Endothelial cell of umbilical vein (primary cell): ENCODE data around the gene TRAPPC13. TPM values are rescaled to one million over a fixed set of nuclear protein-coding genes. Genes with fewer than 3 reads are reported as not detected.
"Not testable (repeated sequence)": the region's sequence is repeated elsewhere in the genome, so short reads cannot be mapped to it uniquely, and the experiment has no call there.

Experiments used
- BruUV-seq: library from RNA; stranded (reverse); fragments of 400-500 nt; replicated peaks from 2 replicates; lab custom pipeline; 2021; lab: Mats Ljungman, UMichigan
- CTCF ChIA-PET: fragments of 300-600, 350-600 bp; sonication (Branson Sonifier 250); formaldehyde crosslinking; loops from one replicate; lab custom pipeline; 2021; ENCODE audit warnings: antibody characterized with exemption, inconsistent platforms; lab: Charles Lee
- POLR2A ChIA-PET: fragments of 300-600, 350-600 bp; sonication (Branson Sonifier 250); formaldehyde crosslinking; loops from one replicate; lab custom pipeline; 2021; ENCODE audit warnings: antibody characterized with exemption, inconsistent platforms; lab: Charles Lee
- DNase-seq: peaks from one replicate; pipeline ENCODE4 v3.0.0-alpha.2; 2011; ENCODE audit warnings: low read depth, low spot score
- FAIRE-seq: peaks from 2 replicates; lab custom pipeline; 2011; peaks lifted over from hg19 to GRCh38; lab: Jason Lieb, UNC
- H2AFZ ChIP-seq: 2 replicates; pipeline ENCODE4 v1.6.0; 2012; ENCODE audit warnings: low read depth, low read length, control low read depth, inconsistent platforms
- H3K27ac ChIP-seq: 2 replicates; pipeline ENCODE4 v1.5.1; 2011; ENCODE audit warnings: low read depth, mild to moderate bottlenecking, control low read depth, low read length, moderate library complexity; ENCODE audit not compliant: insufficient read depth
- H3K27me3 ChIP-seq, 2 experiments: 2 replicates each; pipeline versions ENCODE4 v1.6.0 to v1.6.1; 2011; ENCODE audit warnings: low read length in 2 of 2, mixed read lengths in 1 of 2; ENCODE audit not compliant: control insufficient read depth in 2 of 2, insufficient read depth in 2 of 2
- H3K36me3 ChIP-seq, 2 experiments: 2 replicates in 1 of 2; 3 replicates in 1 of 2; pipeline ENCODE4 v1.5.1; 2011; ENCODE audit warnings: low read length in 2 of 2, mild to moderate bottlenecking in 1 of 2, moderate library complexity in 1 of 2; ENCODE audit not compliant: control insufficient read depth in 2 of 2, insufficient read depth in 2 of 2; ENCODE audit errors: extremely low read depth in 1 of 2
- H3K4me1 ChIP-seq: 3 replicates; pipeline ENCODE4 v1.5.1; 2011; ENCODE audit warnings: mild to moderate bottlenecking, low read length; ENCODE audit not compliant: control insufficient read depth, insufficient read depth; ENCODE audit errors: extremely low read depth
- H3K4me2 ChIP-seq: 2 replicates; pipeline ENCODE4 v1.6.1; 2011; ENCODE audit warnings: low read length, control low read depth, mixed read lengths; ENCODE audit not compliant: insufficient read depth
- H3K4me3 ChIP-seq, 3 experiments: fragments of 200-600 bp in 1 of 3; sonication (generic), shearing (Covaris generic) in 1 of 3; replicated peaks in 1 of 3; 2 replicates each; pipeline ENCODE4 v1.5.1; 2011 to 2016; ENCODE audit warnings: control low read depth in 3 of 3, low read length in 3 of 3, mild to moderate bottlenecking in 2 of 3, inconsistent platforms in 1 of 3, low read depth in 1 of 3, moderate library complexity in 1 of 3; ENCODE audit not compliant: insufficient read depth in 1 of 3
- H3K79me2 ChIP-seq: 2 replicates; pipeline ENCODE4 v1.6.0; 2012; ENCODE audit warnings: low read length, inconsistent platforms; ENCODE audit not compliant: control insufficient read depth, insufficient read depth
- H3K9ac ChIP-seq: replicated peaks from 2 replicates; pipeline ENCODE3; 2011; ENCODE audit warnings: low read length, control low read depth; ENCODE audit not compliant: insufficient read depth; ENCODE audit errors: extremely low read depth
- H3K9me1 ChIP-seq: replicated peaks from 3 replicates; pipeline ENCODE4 v1.6.0; 2011; ENCODE audit warnings: mild to moderate bottlenecking, low read length; ENCODE audit not compliant: control insufficient read depth, insufficient read depth; ENCODE audit errors: extremely low read depth
- H3K9me3 ChIP-seq: replicated peaks from 2 replicates; pipeline ENCODE4 v1.5.1; 2012; ENCODE audit warnings: low read length, inconsistent platforms; ENCODE audit not compliant: control insufficient read depth, insufficient read depth
- H4K20me1 ChIP-seq: replicated peaks from 2 replicates; pipeline ENCODE3; 2011; ENCODE audit warnings: mild to moderate bottlenecking, low read length; ENCODE audit not compliant: control insufficient read depth, insufficient read depth; ENCODE audit errors: extremely low read depth
- FOS ChIP-seq: IDR thresholded peaks from 2 replicates; pipeline ENCODE4 v1.6.1; 2011; ENCODE audit warnings: mild to moderate bottlenecking, low read length, moderate library complexity, borderline replicate concordance; ENCODE audit not compliant: insufficient read depth
- JUN ChIP-seq: IDR thresholded peaks from 2 replicates; pipeline ENCODE4 v1.6.1; 2011; ENCODE audit warnings: borderline replicate concordance, low read depth; ENCODE audit not compliant: insufficient read length, insufficient read depth
- dilution Hi-C: fragments of 300-500 bp; cut with MboI; formaldehyde crosslinking; loops from one replicate; pipeline ENCODE4 v1.15.0; 2019; ENCODE audit warnings: low sequenced_read_pairs; ENCODE audit not compliant: extremely low pct_ligation_motif_present
- intact Hi-C: fragments of 100-400 bp; cut with micrococcal nuclease; formaldehyde crosslinking; loops from one replicate; pipeline ENCODE4 v1.10.0; 2022
- polyA plus RNA-seq, 4 experiments: library from polyadenylated mRNA; depleted of rRNA in 3 of 4; stranded (reverse) in 3 of 4; unstranded in 1 of 4; fragments of >200 nt; gene quantifications; 2 replicates each; pipeline versions ENCODE4 v1.2.1 to v1.2.3, GENCODE V29; 2011 to 2012; ENCODE audit warnings: missing spikeins in 1 of 4
- total RNA-seq: library from RNA; stranded (reverse); gene quantifications from 2 replicates; pipeline ENCODE4 v1.2.3, GENCODE V29; 2021

Gene TRAPPC13
- total and polyA plus RNA-seq, 2 donors (not counting 3 experiments of a cell fraction or from before 2014, with no cell fraction given), result 7.7 to 24.0 TPM

DNA sequence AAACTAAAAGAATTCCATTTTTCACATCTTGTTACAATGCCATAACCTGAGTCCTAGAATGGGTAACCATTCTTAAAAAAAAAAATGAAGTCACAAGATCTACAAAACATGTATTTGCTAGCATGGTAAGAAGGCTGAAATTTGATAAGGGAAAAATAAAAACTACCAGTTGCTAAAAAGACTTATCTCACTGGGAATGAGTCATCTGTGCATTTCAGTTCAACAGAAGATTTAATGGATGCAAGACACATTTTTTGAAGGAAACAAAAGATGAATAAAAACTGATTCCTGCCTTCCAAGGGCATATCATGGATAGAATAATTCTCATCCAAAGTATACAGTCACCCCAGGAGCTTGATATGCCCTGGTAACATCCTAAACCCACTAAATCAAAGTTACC lies 49.9 kb downstream of the TRAPPC13 start:
- no peak for DNase-seq
- H3K27me3 ChIP-seq, result no peaks in the 10 kb centered on the region
- TF ChIP-seq FOS (peak; percentile 14), JUN (no peak)
- H3K9me1 ChIP-seq, result no peaks in the 10 kb centered on the region
- BruUV-seq, result no TSS peak
- no peaks in the 10 kb centered on the region for H3K79me2 ChIP-seq
- dilution Hi-C loops (no loop called here), intact Hi-C loops (no loop called here)
- no peak for FAIRE-seq
- no peaks in the 10 kb centered on the region for H3K4me1 ChIP-seq
- no peaks in the 10 kb centered on the region for H3K9me3 ChIP-seq
- H3K4me3 ChIP-seq, result no peak overlapping the region
- ChIA-PET CTCF (interaction anchor here (1.9 kb wide), 1 partner anchor 10 kb away, joined by 6 read pairs; no protein-coding TSS in a partner anchor), POLR2A (no interaction called here)
- no peak overlapping the region for H3K9ac ChIP-seq
- no peak overlapping the region for H3K27ac ChIP-seq
- no peak overlapping the region for H2AFZ ChIP-seq
- no peak overlapping the region for H3K4me2 ChIP-seq
- H3K36me3 ChIP-seq, result peaks cover 0 to under 1% of the 10 kb centered on the region in 2 experiments
- no peaks in the 10 kb centered on the region for H4K20me1 ChIP-seq

DNA sequence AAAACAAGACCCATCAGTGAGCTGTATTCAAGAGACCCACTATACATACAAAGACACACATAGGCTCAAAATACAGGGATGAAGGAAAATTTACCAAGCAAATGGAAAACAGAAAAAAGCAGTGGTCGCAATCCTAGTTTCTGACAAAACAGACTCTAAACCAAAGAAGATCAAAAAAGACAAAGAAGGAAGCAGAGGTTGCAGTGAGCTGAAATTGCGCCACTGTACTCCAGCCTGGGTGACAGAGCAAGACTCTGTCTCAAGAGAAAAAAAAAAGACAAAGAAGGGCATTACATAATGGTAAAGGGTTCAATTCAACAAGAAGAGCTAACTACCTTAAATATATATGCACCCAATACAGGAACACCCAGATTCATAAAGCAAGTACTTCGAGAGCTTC lies 51.2 kb downstream of the TRAPPC13 start:
- H3K9me1 ChIP-seq, FAIRE-seq, intact Hi-C loops, H3K9ac ChIP-seq, H4K20me1 ChIP-seq, H3K27me3 ChIP-seq, DNase-seq, BruUV-seq, H3K9me3 ChIP-seq, H2AFZ ChIP-seq, H3K27ac ChIP-seq, H3K36me3 ChIP-seq, dilution Hi-C loops, H3K4me2 ChIP-seq, H3K79me2 ChIP-seq, H3K4me3 ChIP-seq, H3K4me1 ChIP-seq, POLR2A ChIA-PET: not testable (repeated sequence)
- CTCF ChIA-PET, result interaction anchor here (1.2 to 1.9 kb wide), 3 partner anchors 9 to 20 kb away, joined by 3 to 6 read pairs (median 3); no protein-coding TSS in a partner anchor
